Stomach (tissue), 9 donors: ENCODE results near the gene EFL1. TPM values are rescaled to one million over a fixed set of nuclear protein-coding genes. Genes with fewer than 3 reads are reported as not detected.

ENCODE experiments used
- DNase-seq, 2 donors: peaks; one replicate each; pipeline versions ENCODE4 v3.0.0 to v3.0.0-alpha.2; 2013 to 2019
- H3K27ac ChIP-seq, 5 donors: fragments of 200-600 bp in 4 of 5; sonication (generic) in 4 of 5; one replicate each; pipeline ENCODE4 v1.5.1; 2013 to 2019; ENCODE audit warnings: mild to moderate bottlenecking in 1 of 5, moderate library complexity in 1 of 5
- H3K27me3 ChIP-seq, 3 donors: fragments of 200-600 bp; sonication (generic); one replicate each; pipeline ENCODE4 v1.5.1; 2017 to 2019; ENCODE audit warnings: mixed run types in 1 of 3
- H3K36me3 ChIP-seq, 4 donors: fragments of 200-600 bp; sonication (generic); 1 replicate in 3 of 4; 2 replicates in 1 of 4; pipeline ENCODE4 v1.5.1; 2016 to 2019
- H3K4me1 ChIP-seq, 4 donors: fragments of 200-600 bp; sonication (generic); one replicate each; pipeline ENCODE4 v1.5.1; 2016 to 2019
- H3K4me3 ChIP-seq, 4 donors: fragments of 200-600 bp; sonication (generic) in 3 of 4; one replicate each; pipeline ENCODE4 v1.5.1; 2016 to 2019; ENCODE audit warnings: mild to moderate bottlenecking in 1 of 4
- H3K9me3 ChIP-seq, 4 donors: fragments of 200-600 bp; sonication (generic); one replicate each; pipeline ENCODE4 v1.5.1; 2016 to 2019
- CTCF ChIP-seq, 7 experiments: fragments of 450-650 bp in 4 of 7; fragments of 200-600 bp in 3 of 7; sonication (generic) in 3 of 7; IDR thresholded peaks; one replicate each; pipeline ENCODE4 v1.5.1; 2016 to 2019; ENCODE audit warnings: antibody characterized with exemption in 7 of 7, control low read depth in 2 of 7, mild to moderate bottlenecking in 1 of 7
- EP300 ChIP-seq: sonication (generic); formaldehyde crosslinking; IDR thresholded peaks from one replicate; pipeline ENCODE4 v1.6.1; 2017; ENCODE audit warnings: antibody characterized with exemption
- POLR2A ChIP-seq, 4 donors: fragments of 450-650 bp; IDR thresholded peaks; one replicate each; pipeline ENCODE4 v1.6.1; 2016; ENCODE audit warnings: antibody characterized with exemption in 4 of 4, control low read depth in 2 of 4, mild to moderate bottlenecking in 1 of 4, moderate library complexity in 1 of 4
- POLR2AphosphoS5 ChIP-seq, 3 donors: sonication (generic); formaldehyde crosslinking; IDR thresholded peaks; one replicate each; pipeline ENCODE4 v1.6.1; 2016; ENCODE audit warnings: antibody characterized with exemption in 3 of 3
- WGBS, 5 donors: extraction: QIAGEN DNeasy Blood & Tissue Kit in 3 of 5; methylation state at CpG; one replicate each; pipeline versions ENCODE4 v1.1.5 to v1.1.7; 2013 to 2018; 5-methylcytosine and 5-hydroxymethylcytosine counted together
- intact Hi-C: fragments of 100-400 bp; cut with DNase I; formaldehyde crosslinking; loops from one replicate; pipeline ENCODE4 v1.15.1; 2023; ENCODE audit warnings: low total_unique reads
- polyA plus RNA-seq, 3 donors: library from polyadenylated mRNA; stranded (reverse); fragments of 200-250 nt; gene quantifications; one replicate each; pipeline ENCODE4 v1.2.3, GENCODE V29; 2013
- total RNA-seq, 5 donors: library from RNA; depleted of rRNA; stranded (reverse); fragments of >200 nt; gene quantifications; one replicate each; pipeline versions ENCODE4 v1.1.0 to v1.2.3, GENCODE V29; 2014 to 2016
- donor health status: healthy with polysubstance abuse.
- donor health status: Bipolar disorder and iron deficiency.
- donor health status: healthy.

The EFL1 gene
- total and polyA plus RNA-seq, 8 donors, result 4.6 to 19.8 (median 11.1) TPM

GRCh38 chr15:82105451-82106215 lies 156.9 kb downstream of the EFL1 start:
- intact Hi-C loops, result no loop called here
- peaks cover 0 to 11% (median 0%) of the 10 kb centered on the region in 3 donors for H3K27me3 ChIP-seq
- TF ChIP-seq POLR2AphosphoS5 (IDR thresholded peaks at IDR 0.05) (no peak), CTCF (IDR thresholded peaks at IDR 0.05) (no peak)
- no peaks in the 10 kb centered on the region for H3K36me3 ChIP-seq
- DNase-seq, result peak in 1 of 2 donors; percentile 82
- no peaks in the 10 kb centered on the region for H3K9me3 ChIP-seq
- H3K4me1 ChIP-seq, result no peaks in the 10 kb centered on the region
- H3K27ac ChIP-seq, result no peak overlapping the region
- WGBS, 5 donors, result 53 to 62% (median 60%) methylated on average over 7 of the region's 7 CpGs
- H3K4me3 ChIP-seq, result no peak overlapping the region

- H3K4me3 ChIP-seq, result no peak overlapping the region
- DNase-seq, result no peak
- intact Hi-C loops, result no loop called here
- peaks cover 0 to 11% (median 0%) of the 10 kb centered on the region in 3 donors for H3K27me3 ChIP-seq
- H3K27ac ChIP-seq, result no peak overlapping the region
- WGBS, 5 donors, result 76 to 86% (median 81%) methylated on average over 6 of the region's 6 CpGs
- H3K9me3 ChIP-seq, result no peaks in the 10 kb centered on the region
- TF ChIP-seq POLR2AphosphoS5 (IDR thresholded peaks at IDR 0.05) (no peak), EP300 (no peak), CTCF (IDR thresholded peaks at IDR 0.05) (no peak), POLR2A (IDR thresholded peaks at IDR 0.05) (no peak)
- H3K36me3 ChIP-seq, result no peaks in the 10 kb centered on the region
- no peaks in the 10 kb centered on the region for H3K4me1 ChIP-seq
Measured at GRCh38 chr15:82103468-82103867, 159.1 kb downstream of the EFL1 start.

- no peak overlapping the region for H3K27ac ChIP-seq
- DNase-seq, result no peak
- intact Hi-C loops, result no loop called here
- H3K4me3 ChIP-seq, result no peak overlapping the region
- TF ChIP-seq POLR2A (IDR thresholded peaks at IDR 0.05), result no peak
- TF ChIP-seq CTCF (IDR thresholded peaks at IDR 0.05), result no peak
- TF ChIP-seq EP300, result no peak
- WGBS, 5 donors, result 53 to 57% (median 56%) methylated on average over 12 of the region's 12 CpGs
- H3K36me3 ChIP-seq, result no peaks in the 10 kb centered on the region
- no peaks in the 10 kb centered on the region for H3K9me3 ChIP-seq
- peaks cover 0 to 11% (median 0%) of the 10 kb centered on the region in 3 donors for H3K27me3 ChIP-seq
- no peaks in the 10 kb centered on the region for H3K4me1 ChIP-seq
Measured at GRCh38 chr15:82100111-82100929, 162.2 kb downstream of the EFL1 start.

- Histone ChIP-seq H3K27ac (no peak overlapping the region), H3K27me3 (peaks cover 0 to 11% (median 0%) of the 10 kb centered on the region in 3 donors), H3K36me3 (no peaks in the 10 kb centered on the region), H3K4me3 (no peak overlapping the region), H3K9me3 (peaks cover 0 to 2% (median 1%) of the 10 kb centered on the region in 4 donors), H3K4me1 (no peaks in the 10 kb centered on the region)
- intact Hi-C loops, result no loop called here
- DNase-seq, result no peak
- WGBS, 5 donors, result 87 to 92% (median 90%) methylated on average over 15 of the region's 15 CpGs
- TF ChIP-seq POLR2AphosphoS5 (IDR thresholded peaks at IDR 0.05) (no peak), CTCF (IDR thresholded peaks at IDR 0.05) (no peak), EP300 (no peak)
Measured at GRCh38 chr15:82098674-82099073, 163.9 kb downstream of the EFL1 start.
